ENCODE results near the gene SPATA33.
A peak's percentile ranks its signal among the peaks of the same experiment; 100 is the strongest.
"Not testable (repeated sequence)": the region's sequence is repeated elsewhere in the genome, so short reads cannot be mapped to it uniquely, and the experiment has no call there.

Gene SPATA33

GRCh38 chr16:89693931-89694783 lies 36.5 kb downstream of the SPATA33 start:
- DNase-seq (ENCODE audit: low read depth, low spot score), result no peak

GRCh38 chr16:89694784-89695085 lies 37.1 kb downstream of the SPATA33 start:
- not testable (repeated sequence) for DNase-seq (ENCODE audit: low read depth, low spot score)

- DNase-seq (ENCODE audit: low read depth, low spot score), result no peak
Measured at GRCh38 chr16:89695086-89695874, 37.6 kb downstream of the SPATA33 start.

- no peak for DNase-seq (ENCODE audit: low read depth, low spot score)
Measured at GRCh38 chr16:89695875-89696669, 38.4 kb downstream of the SPATA33 start.

GRCh38 chr16:89696670-89697128 lies 39.1 kb downstream of the SPATA33 start:
- DNase-seq (ENCODE audit: low read depth, low spot score), result no peak

GRCh38 chr16:89697161-89697615 lies 39.6 kb downstream of the SPATA33 start:
- no peak for DNase-seq (ENCODE audit: low read depth, low spot score)

- DNase-seq (ENCODE audit: low read depth, low spot score), result no peak
Measured at GRCh38 chr16:89697616-89698331, 40.1 kb downstream of the SPATA33 start.

GRCh38 chr16:89698717-89699116 lies 41.1 kb downstream of the SPATA33 start:
- not testable (repeated sequence) for DNase-seq (ENCODE audit: low read depth, low spot score)

GRCh38 chr16:89699629-89700099 lies 42.0 kb downstream of the SPATA33 start:
- DNase-seq (ENCODE audit: low read depth, low spot score), result not testable (repeated sequence)

- DNase-seq (ENCODE audit: low read depth, low spot score), result peak; percentile 88
Measured at GRCh38 chr16:89700100-89700648, 42.5 kb downstream of the SPATA33 start.

GRCh38 chr16:89700649-89701424 lies 43.2 kb downstream of the SPATA33 start:
- no peak for DNase-seq (ENCODE audit: low read depth, low spot score)

- no peak for DNase-seq (ENCODE audit: low read depth, low spot score)
Measured at GRCh38 chr16:89701425-89702406, 44.1 kb downstream of the SPATA33 start, which contains the start of gene SPATA2L. Gene SPATA2L (minus strand): TSS chr16:89701705. CDS start chr16:89701232, 473 bp downstream.

- DNase-seq (ENCODE audit: low read depth, low spot score), result no peak
Measured at GRCh38 chr16:89704281-89704680, 46.6 kb downstream of the SPATA33 start.

GRCh38 chr16:89705006-89705405 lies 47.4 kb downstream of the SPATA33 start:
- no peak for DNase-seq (ENCODE audit: low read depth, low spot score)

- no peak for DNase-seq (ENCODE audit: low read depth, low spot score)
Measured at GRCh38 chr16:89706518-89707260, 49.1 kb downstream of the SPATA33 start.

- DNase-seq (ENCODE audit: low read depth, low spot score), result no peak
Measured at GRCh38 chr16:89707695-89708094, 50.1 kb downstream of the SPATA33 start.

- no peak for DNase-seq (ENCODE audit: low read depth, low spot score)
Measured at GRCh38 chr16:89708481-89708931, 50.9 kb downstream of the SPATA33 start.

GRCh38 chr16:89709166-89709565 lies 51.5 kb downstream of the SPATA33 start:
- DNase-seq (ENCODE audit: low read depth, low spot score), result no peak

Measured in smooth muscle cell of the brain vasculature (primary cell).